ENCODE data around the gene CCDC69. TPM values are rescaled to one million over a fixed set of nuclear protein-coding genes. Genes with fewer than 3 reads are reported as not detected.

CCDC69 gene
- total and polyA plus RNA-seq, 2 of the 8 experiments (the other 6 are each of a cell fraction or from before 2014, with no cell fraction given) = 8.4 to 10.8 TPM

- H3K23ac ChIP-seq (ENCODE audit: insufficient read length) = no peak overlapping the region
- no peak overlapping the region for H4K91ac ChIP-seq (replicated peaks; ENCODE audit: insufficient read length, low read length)
- no peak overlapping the region for H3K4me3 ChIP-seq (ENCODE audit: extremely low read depth in 1 of 4, insufficient read depth in 2 of 4, low read depth in 3 of 4, low read length in 4 of 4)
- TF ChIP-seq ATF2 (IDR thresholded peaks at IDR 0.05; ENCODE audit: low read length) (no peak), POLR2A (IDR thresholded peaks at IDR 0.05; ENCODE audit: control extremely low read depth in 1 of 2, low read depth in 2 of 2, low read length in 2 of 2) (no peak), SP1 (IDR thresholded peaks at IDR 0.05; ENCODE audit: low read depth, low read length) (no peak), TAF1 (IDR thresholded peaks at IDR 0.05; ENCODE audit: low read depth, low read length) (no peak), KDM5A (IDR thresholded peaks at IDR 0.05; ENCODE audit: low read length) (no peak), USF2 (IDR thresholded peaks at IDR 0.05; ENCODE audit: low read length) (no peak), RBBP5 (IDR thresholded peaks at IDR 0.05; ENCODE audit: borderline replicate concordance, low read depth, low read length) (no peak)
- H2BK20ac ChIP-seq (ENCODE audit: low read length) = no peak overlapping the region
- no peak overlapping the region for H2AK5ac ChIP-seq (ENCODE audit: low read depth, low read length)
- FAIRE-seq (no peak), DNase-seq (ENCODE audit: low read depth in 1 of 2, low spot score in 2 of 2) (no peak)
- no peak overlapping the region for H2BK15ac ChIP-seq (ENCODE audit: low read length)
- H3K4ac ChIP-seq (replicated peaks; ENCODE audit: insufficient read length, low read depth, low read length) = no peak overlapping the region
- H3K4me1 ChIP-seq (replicated peaks in 1 of 4; ENCODE audit: control insufficient read depth in 3 of 4, insufficient read depth in 4 of 4, low read length in 3 of 4) = no peaks in the 10 kb centered on the region
- no peaks in the 10 kb centered on the region for H3K9me3 ChIP-seq (ENCODE audit: insufficient read depth in 2 of 2, low read depth in 1 of 2, low read length in 1 of 2)
- no peaks in the 10 kb centered on the region for H3K27me3 ChIP-seq (replicated peaks in 1 of 4; ENCODE audit: control insufficient read depth in 3 of 4, extremely low read depth in 1 of 4, insufficient read depth in 3 of 4, low read length in 3 of 4)
- H2AFZ ChIP-seq (ENCODE audit: low read length) = no peak overlapping the region
- no peaks in the 10 kb centered on the region for H3K79me2 ChIP-seq (ENCODE audit: control insufficient read depth in 1 of 2, insufficient read depth in 2 of 2, low read length in 2 of 2)
- H3K14ac ChIP-seq (ENCODE audit: insufficient read length) = no peak overlapping the region
- H3K23me2 ChIP-seq (ENCODE audit: low read depth, low read length) = no peaks in the 10 kb centered on the region
- H3K79me1 ChIP-seq (ENCODE audit: low read depth, low read length) = no peaks in the 10 kb centered on the region
- no peak overlapping the region for H3K4me2 ChIP-seq (ENCODE audit: insufficient read depth in 1 of 2, low read depth in 2 of 2, low read length in 2 of 2)
- CTCF ChIA-PET (ENCODE audit: partially characterized antibody) = interaction anchor here (0.9 to 1.0 kb wide), 2 partner anchors 33 to 154 kb away, joined by 3 to 4 read pairs; no protein-coding TSS in a partner anchor
- H4K5ac ChIP-seq (ENCODE audit: insufficient read length, low read depth, low read length) = no peak overlapping the region
- H3K18ac ChIP-seq (ENCODE audit: extremely low read depth, low read length) = no peak overlapping the region
- H2BK5ac ChIP-seq (ENCODE audit: low read depth, low read length) = no peak overlapping the region
- no peak overlapping the region for H4K8ac ChIP-seq (ENCODE audit: extremely low read depth, insufficient read depth, low read length)
- no peaks in the 10 kb centered on the region for H4K20me1 ChIP-seq (replicated peaks in 1 of 2; ENCODE audit: control insufficient read depth in 1 of 2, insufficient read depth in 2 of 2, low read length in 2 of 2)
- 84% methylated on average over 10 of the region's 10 CpGs; no CpG with 5 or more reads in 1 of the 2 experiments for WGBS, 2 experiments (ENCODE audit: extremely low coverage in 1 of 2, insufficient coverage in 1 of 2, insufficient read length in 1 of 2, insufficient replicate concordance in 2 of 2, low coverage in 1 of 2, low lambda C conversion rate in 2 of 2, missing lambda C conversion rate in 1 of 2)
- H3K9ac ChIP-seq (replicated peaks in 1 of 4; ENCODE audit: extremely low read depth in 1 of 4, low read depth in 3 of 4, low read length in 3 of 4) = no peak overlapping the region
- H3K36me3 ChIP-seq (ENCODE audit: control insufficient read depth in 2 of 4, insufficient read depth in 4 of 4, low read length in 3 of 4) = no peaks in the 10 kb centered on the region
- no peak overlapping the region for H2BK12ac ChIP-seq (ENCODE audit: low read depth, low read length)
- H3K56ac ChIP-seq (replicated peaks; ENCODE audit: insufficient read length, low read depth, low read length) = no peak overlapping the region
- no peak overlapping the region for H3K27ac ChIP-seq (ENCODE audit: low read depth, low read length)
- POLR2A ChIA-PET (ENCODE audit: partially characterized antibody) = no interaction called here
- H2BK120ac ChIP-seq (replicated peaks; ENCODE audit: low read depth, low read length) = no peak overlapping the region
Observed at GRCh38 chr5:151205411-151205810, 18.5 kb downstream of the CCDC69 start.
